Thyroid gland (tissue), 4 donors: Measurements from ENCODE around the gene GPR162. TPM values are rescaled to one million over a fixed set of nuclear protein-coding genes. Genes with fewer than 3 reads are reported as not detected.

Experiments used
- DNase-seq, 2 donors: peaks; one replicate each; pipeline ENCODE4 v3.0.0-alpha.2; 2019
- H3K27ac ChIP-seq, 3 donors: fragments of 200-600 bp; sonication (generic); 1 replicate in 2 of 3; 2 replicates in 1 of 3; pipeline ENCODE4 v1.5.1; 2016 to 2019; ENCODE audit warnings: mild to moderate bottlenecking in 1 of 3, moderate library complexity in 1 of 3
- H3K27me3 ChIP-seq: fragments of 200-600 bp; sonication (generic); one replicate; pipeline ENCODE4 v1.5.1; 2019
- H3K36me3 ChIP-seq, 2 donors: fragments of 200-600 bp; sonication (generic); one replicate each; pipeline ENCODE4 v1.5.1; 2016 to 2019
- H3K4me1 ChIP-seq, 2 donors: fragments of 200-600 bp; sonication (generic); one replicate each; pipeline ENCODE4 v1.5.1; 2017 to 2019
- H3K4me3 ChIP-seq, 3 donors: fragments of 200-600 bp; sonication (generic); replicated peaks in 1 of 3; 1 replicate in 2 of 3; 2 replicates in 1 of 3; pipeline ENCODE4 v1.5.1; 2016; ENCODE audit warnings: mild to moderate bottlenecking in 1 of 3
- H3K9me3 ChIP-seq: fragments of 200-600 bp; sonication (generic); one replicate; pipeline ENCODE4 v1.5.1; 2017
- POLR2A ChIP-seq, 2 donors: fragments of 450-650 bp; IDR thresholded peaks; one replicate each; pipeline ENCODE4 v1.6.1; 2017; ENCODE audit warnings: antibody characterized with exemption in 2 of 2, mild to moderate bottlenecking in 2 of 2, moderate library complexity in 1 of 2
- WGBS, 2 donors: methylation state at CpG; one replicate each; pipeline ENCODE4 v1.1.5; 2017; 5-methylcytosine and 5-hydroxymethylcytosine counted together
- intact Hi-C: fragments of 100-400 bp; cut with DNase I; formaldehyde crosslinking; loops from one replicate; pipeline ENCODE4 v1.15.1; 2023
- total RNA-seq, 4 donors: library from RNA; depleted of rRNA; stranded (reverse); fragments of >200 nt; gene quantifications; one replicate each; pipeline ENCODE4 v1.2.3, GENCODE V29; 2016
- TF ChIP-seq, protein P1 (sequence below), 6 experiments: fragments of 200-600 bp in 3 of 6; fragments of 450-650 bp in 3 of 6; sonication (generic) in 3 of 6; IDR thresholded peaks; one replicate each; pipeline ENCODE4 v1.5.1; 2016 to 2019; ENCODE audit warnings: antibody characterized with exemption in 6 of 6, mild to moderate bottlenecking in 2 of 6, inconsistent platforms in 1 of 6, moderate library complexity in 1 of 6

The GPR162 gene
- total RNA-seq, 4 donors from 2014 or later = 0.34 to 1.1 (median 0.56) TPM

DNA sequence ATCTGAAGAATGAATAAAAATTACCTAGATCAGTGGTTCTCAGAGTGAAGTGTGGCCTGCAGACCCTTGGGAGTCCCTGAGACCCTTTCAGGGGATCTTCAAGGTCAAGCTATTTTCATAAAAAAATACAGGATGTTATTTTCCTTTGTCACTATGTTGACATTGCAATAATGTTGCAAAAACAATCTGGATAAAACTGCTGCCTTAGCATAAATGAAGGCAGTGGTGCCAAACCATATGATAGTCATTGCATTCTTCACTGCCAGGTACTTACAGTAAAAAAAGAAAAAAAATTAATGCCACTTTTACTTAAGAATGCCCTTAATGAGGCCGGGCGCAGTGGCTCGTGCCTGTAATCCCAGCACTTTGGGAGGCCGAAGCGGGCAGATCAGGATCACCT lies 34.3 kb upstream of the GPR162 start:
- intact Hi-C loops = no loop called here
- DNase-seq = no peak
- Histone ChIP-seq H3K4me1 (no peaks in the 10 kb centered on the region), H3K27me3 (no peaks in the 10 kb centered on the region), H3K9me3 (no peaks in the 10 kb centered on the region), H3K27ac (no peak overlapping the region), H3K4me3 (no peak overlapping the region), H3K36me3 (no peaks in the 10 kb centered on the region)
- 88 to 91% methylated on average over 5 of the region's 5 CpGs for WGBS, 2 donors
- TF ChIP-seq, protein P1, sequence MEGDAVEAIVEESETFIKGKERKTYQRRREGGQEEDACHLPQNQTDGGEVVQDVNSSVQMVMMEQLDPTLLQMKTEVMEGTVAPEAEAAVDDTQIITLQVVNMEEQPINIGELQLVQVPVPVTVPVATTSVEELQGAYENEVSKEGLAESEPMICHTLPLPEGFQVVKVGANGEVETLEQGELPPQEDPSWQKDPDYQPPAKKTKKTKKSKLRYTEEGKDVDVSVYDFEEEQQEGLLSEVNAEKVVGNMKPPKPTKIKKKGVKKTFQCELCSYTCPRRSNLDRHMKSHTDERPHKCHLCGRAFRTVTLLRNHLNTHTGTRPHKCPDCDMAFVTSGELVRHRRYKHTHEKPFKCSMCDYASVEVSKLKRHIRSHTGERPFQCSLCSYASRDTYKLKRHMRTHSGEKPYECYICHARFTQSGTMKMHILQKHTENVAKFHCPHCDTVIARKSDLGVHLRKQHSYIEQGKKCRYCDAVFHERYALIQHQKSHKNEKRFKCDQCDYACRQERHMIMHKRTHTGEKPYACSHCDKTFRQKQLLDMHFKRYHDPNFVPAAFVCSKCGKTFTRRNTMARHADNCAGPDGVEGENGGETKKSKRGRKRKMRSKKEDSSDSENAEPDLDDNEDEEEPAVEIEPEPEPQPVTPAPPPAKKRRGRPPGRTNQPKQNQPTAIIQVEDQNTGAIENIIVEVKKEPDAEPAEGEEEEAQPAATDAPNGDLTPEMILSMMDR (IDR thresholded peaks at IDR 0.05) = no peak
- TF ChIP-seq POLR2A (IDR thresholded peaks at IDR 0.05) = no peak

DNA sequence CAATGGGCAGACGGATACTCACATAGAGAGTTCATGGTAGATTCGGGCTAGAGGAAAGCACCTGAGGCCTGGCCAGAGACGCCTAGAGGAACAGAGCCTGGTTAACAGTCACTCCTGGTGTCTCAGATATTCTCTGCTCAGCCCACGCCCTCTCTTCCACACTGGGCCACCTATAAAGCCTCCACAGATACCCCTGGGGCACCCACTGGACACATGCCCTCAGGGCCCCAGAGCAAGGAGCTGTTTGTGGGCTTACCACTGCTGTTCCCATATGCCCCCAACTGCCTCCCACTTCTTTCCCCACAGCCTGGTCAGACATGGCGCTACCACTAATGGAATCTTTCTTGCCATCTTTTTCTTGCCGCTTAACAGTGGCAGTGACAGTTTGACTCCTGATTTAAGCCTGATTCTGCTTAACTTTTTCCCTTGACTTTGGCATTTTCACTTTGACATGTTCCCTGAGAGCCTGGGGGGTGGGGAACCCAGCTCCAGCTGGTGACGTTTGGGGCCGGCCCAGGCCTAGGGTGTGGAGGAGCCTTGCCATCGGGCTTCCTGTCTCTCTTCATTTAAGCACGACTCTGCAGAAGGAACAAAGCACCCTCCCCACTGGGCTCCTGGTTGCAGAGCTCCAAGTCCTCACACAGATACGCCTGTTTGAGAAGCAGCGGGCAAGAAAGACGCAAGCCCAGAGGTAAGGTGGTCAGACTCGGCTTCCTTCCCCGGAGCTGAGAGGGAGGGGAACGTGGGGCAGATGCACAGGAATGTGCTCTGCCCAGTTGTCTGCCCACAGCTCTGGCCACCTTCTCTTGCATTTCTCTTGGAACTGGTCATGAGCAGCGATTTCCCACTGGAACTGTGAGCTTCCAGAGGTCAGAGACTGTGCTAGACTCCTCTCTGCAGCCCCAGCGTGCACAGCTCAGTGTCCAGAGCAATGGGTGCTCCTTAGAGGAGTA lies 32.4 kb upstream of the GPR162 start, which contains the start of gene CD4:
Gene CD4 (plus strand): TSS at position 557 of the 953 bp plus-strand sequence. CDS start 10,611 bp downstream, outside the sequence.
- H3K27ac ChIP-seq = no peak within 1 kb of the TSS
- no peak within 1 kb of the TSS for H3K4me3 ChIP-seq
- peak; percentile 47 to 52 for DNase-seq

DNA sequence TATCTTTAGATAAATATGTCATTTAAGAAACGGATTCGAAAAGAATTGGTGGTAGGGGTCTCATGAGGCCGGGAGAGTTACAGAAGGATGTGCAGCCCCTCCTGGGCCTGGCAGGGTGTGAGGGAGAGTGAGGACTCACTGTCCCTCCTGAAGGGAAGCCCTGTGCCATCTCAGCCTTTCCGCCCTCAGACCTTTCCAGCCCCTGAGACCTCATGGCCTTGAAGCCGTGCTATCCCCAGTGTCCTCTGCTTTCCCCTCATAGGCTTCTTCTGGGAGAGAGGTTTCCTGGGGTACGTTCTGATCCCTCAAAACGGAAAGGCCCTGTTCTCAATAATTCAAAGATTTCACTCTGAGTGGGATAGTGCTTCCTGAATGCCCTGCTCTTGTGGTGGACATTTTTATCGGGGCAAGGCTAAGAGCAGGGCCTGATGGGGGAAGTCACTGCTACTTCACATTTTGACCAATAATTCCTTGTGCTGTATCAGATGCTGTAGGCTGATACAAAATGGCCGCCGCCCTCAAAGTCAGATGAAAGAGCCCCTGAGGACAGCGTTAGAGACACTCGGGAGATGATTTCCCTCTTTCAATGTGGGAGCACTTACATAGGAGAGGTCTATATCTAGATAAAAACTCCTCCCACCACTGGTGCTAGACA lies 31.0 kb upstream of the GPR162 start:
- Histone ChIP-seq H3K27me3 (no peaks in the 10 kb centered on the region), H3K9me3 (no peaks in the 10 kb centered on the region), H3K36me3 (no peaks in the 10 kb centered on the region), H3K4me3 (no peak overlapping the region), H3K4me1 (no peaks in the 10 kb centered on the region), H3K27ac (no peak overlapping the region)
- no peak for DNase-seq
- WGBS, 2 donors = 88 to 93% methylated on average over 12 of the region's 12 CpGs
- intact Hi-C loops = no loop called here
- TF ChIP-seq, protein P1 (IDR thresholded peaks at IDR 0.05) = no peak
- no peak for TF ChIP-seq POLR2A (IDR thresholded peaks at IDR 0.05)

More for the DNA sequence above, 32.4 kb upstream of the GPR162 start, which contains the start of gene CD4:
- intact Hi-C loops = no loop called here
- Histone ChIP-seq H3K9me3 (no peaks in the 10 kb centered on the region), H3K36me3 (no peaks in the 10 kb centered on the region), H3K27me3 (no peaks in the 10 kb centered on the region), H3K4me1 (no peaks in the 10 kb centered on the region)
- 48 to 50% methylated on average over 12 to 18 of the region's 18 CpGs for WGBS, 2 donors
- TF ChIP-seq POLR2A (IDR thresholded peaks at IDR 0.05) = no peak
- TF ChIP-seq, protein P1 (IDR thresholded peaks at IDR 0.05) = no peak

DNA sequence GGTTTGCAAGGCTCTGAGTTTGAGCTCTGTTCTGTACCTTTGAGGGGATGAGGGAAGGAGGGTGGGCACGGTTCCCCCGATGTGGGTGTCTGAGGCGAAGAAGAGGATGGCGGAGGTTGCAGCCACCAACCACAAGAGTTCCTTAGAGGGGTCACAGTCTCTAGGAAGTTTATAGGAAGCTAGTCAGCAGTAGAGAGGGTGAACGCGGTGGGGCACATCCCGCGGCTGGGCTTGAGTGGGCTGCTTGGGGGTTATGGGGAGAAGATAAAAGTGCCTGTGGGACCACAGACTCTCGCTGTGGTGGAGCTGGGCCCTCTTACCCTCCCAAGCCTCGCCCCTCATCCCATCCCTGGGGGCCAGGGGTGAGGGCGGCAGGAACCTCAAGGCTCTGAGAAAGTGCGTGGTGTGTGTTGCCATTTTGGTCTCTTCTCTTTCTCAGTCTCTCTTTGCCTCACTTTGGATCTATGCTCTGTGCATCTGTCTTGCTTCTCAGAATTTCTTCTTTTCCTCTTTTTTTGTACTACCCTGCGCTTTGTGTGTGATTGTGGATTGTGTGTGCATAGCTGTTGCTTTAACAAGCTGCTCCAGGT lies 29.6 kb upstream of the GPR162 start:
- 64 to 82% methylated on average over 13 of the region's 13 CpGs for WGBS, 2 donors
- H3K27ac ChIP-seq = no peak overlapping the region

More for the DNA sequence above, 29.6 kb upstream of the GPR162 start:
- Histone ChIP-seq H3K9me3 (no peaks in the 10 kb centered on the region), H3K4me1 (no peaks in the 10 kb centered on the region), H3K4me3 (no peak overlapping the region), H3K36me3 (no peaks in the 10 kb centered on the region), H3K27me3 (no peaks in the 10 kb centered on the region)
- no peak for DNase-seq
- intact Hi-C loops = no loop called here
- TF ChIP-seq POLR2A (IDR thresholded peaks at IDR 0.05) = no peak
- TF ChIP-seq, protein P1 (IDR thresholded peaks at IDR 0.05) = no peak
